ENCODE data around the gene NPAS2. TPM values are rescaled to one million over a fixed set of nuclear protein-coding genes. Genes with fewer than 3 reads are reported as not detected.

NPAS2 gene
- polyA plus RNA-seq, 1 donor (not counting 4 experiments of a cell fraction or from before 2014, with no cell fraction given), result 17.7 TPM

DNA sequence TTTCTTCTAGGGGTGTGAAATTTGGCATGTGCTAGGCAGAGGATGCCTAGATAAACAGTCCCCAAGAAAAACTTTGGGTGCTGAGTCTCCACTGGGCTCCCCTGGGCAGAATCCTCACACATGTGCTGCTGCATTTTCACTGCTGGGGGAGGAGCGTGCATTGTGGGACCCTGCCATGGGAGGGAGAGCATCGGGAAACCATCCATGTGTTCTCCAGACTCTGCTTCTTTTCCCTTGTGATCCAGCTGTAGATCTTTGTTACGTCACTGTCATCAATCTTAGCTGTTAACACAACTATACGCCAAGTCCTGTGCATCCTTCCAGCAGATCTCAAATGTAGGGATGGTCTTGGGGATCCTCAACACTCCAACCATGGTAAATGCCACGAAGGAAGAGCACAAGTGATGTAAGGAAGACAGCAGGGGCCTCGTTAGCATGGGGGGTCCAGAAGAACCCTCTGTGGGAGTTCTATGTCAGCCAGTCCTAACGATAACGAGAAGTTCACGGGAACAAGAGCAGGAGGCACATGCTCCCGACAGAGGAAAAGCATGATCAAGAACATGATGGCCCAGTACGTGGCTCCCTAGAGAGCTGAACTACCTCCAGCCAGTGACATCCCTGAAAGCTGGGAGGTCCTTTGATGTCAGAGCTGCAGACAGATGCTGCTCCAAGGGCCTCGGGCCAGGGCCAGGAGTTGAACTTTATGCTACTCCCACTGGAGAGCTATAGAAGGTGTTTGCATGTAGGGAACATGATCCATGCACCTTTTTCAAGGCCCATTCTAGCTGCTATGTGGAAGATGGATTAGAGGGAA is 41.1 kb upstream of the NPAS2 start:
- Histone ChIP-seq H3K9ac (ENCODE audit: control insufficient read depth, extremely low read depth, insufficient read depth, low read length) (no peak overlapping the region), H2AFZ (ENCODE audit: control insufficient read depth, low read length) (no peak overlapping the region), H3K27ac (ENCODE audit: control insufficient read depth, insufficient read depth, low read length) (no peak overlapping the region), H3K9me3 (ENCODE audit: control insufficient read depth, low read depth, low read length) (no peaks in the 10 kb centered on the region), H3K36me3 (ENCODE audit: control insufficient read depth in 2 of 2, extremely low read depth in 1 of 2, insufficient read depth in 2 of 2, low read length in 2 of 2) (no peaks in the 10 kb centered on the region), H3K4me1 (ENCODE audit: control insufficient read depth, extremely low read depth, insufficient read depth, low read length) (peaks cover 19% of the 10 kb centered on the region), H3K4me2 (ENCODE audit: control insufficient read depth, extremely low read depth, insufficient read depth, low read depth, low read length) (no peak overlapping the region), H3K79me2 (ENCODE audit: control insufficient read depth, insufficient read depth, low read length) (no peaks in the 10 kb centered on the region), H3K9me1 (ENCODE audit: control insufficient read depth, extremely low read depth, insufficient read depth, low read length) (no peaks in the 10 kb centered on the region), H4K20me1 (ENCODE audit: control insufficient read depth, extremely low read depth, insufficient read depth, low read length) (no peaks in the 10 kb centered on the region), H3K27me3 (ENCODE audit: control insufficient read depth, extremely low read depth, insufficient read depth, low read length) (no peaks in the 10 kb centered on the region), H3K4me3 (ENCODE audit: control insufficient read depth in 2 of 3, extremely low read depth in 1 of 3, insufficient read depth in 2 of 3, low read depth in 1 of 3, low read length in 3 of 3) (no peak overlapping the region)
- dilution Hi-C loops (cut with MboI; ENCODE audit: extremely low pct_ligation_motif_present, low sequenced_read_pairs), result no loop called here
- FAIRE-seq (no peak), DNase-seq (ENCODE audit: low read depth, low spot score) (no peak)
- no peak for TF ChIP-seq EZH2 (IDR thresholded peaks at IDR 0.05; ENCODE audit: low read length)
- TF ChIP-seq, protein P1, sequence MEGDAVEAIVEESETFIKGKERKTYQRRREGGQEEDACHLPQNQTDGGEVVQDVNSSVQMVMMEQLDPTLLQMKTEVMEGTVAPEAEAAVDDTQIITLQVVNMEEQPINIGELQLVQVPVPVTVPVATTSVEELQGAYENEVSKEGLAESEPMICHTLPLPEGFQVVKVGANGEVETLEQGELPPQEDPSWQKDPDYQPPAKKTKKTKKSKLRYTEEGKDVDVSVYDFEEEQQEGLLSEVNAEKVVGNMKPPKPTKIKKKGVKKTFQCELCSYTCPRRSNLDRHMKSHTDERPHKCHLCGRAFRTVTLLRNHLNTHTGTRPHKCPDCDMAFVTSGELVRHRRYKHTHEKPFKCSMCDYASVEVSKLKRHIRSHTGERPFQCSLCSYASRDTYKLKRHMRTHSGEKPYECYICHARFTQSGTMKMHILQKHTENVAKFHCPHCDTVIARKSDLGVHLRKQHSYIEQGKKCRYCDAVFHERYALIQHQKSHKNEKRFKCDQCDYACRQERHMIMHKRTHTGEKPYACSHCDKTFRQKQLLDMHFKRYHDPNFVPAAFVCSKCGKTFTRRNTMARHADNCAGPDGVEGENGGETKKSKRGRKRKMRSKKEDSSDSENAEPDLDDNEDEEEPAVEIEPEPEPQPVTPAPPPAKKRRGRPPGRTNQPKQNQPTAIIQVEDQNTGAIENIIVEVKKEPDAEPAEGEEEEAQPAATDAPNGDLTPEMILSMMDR (optimal IDR thresholded peaks at IDR 0.05 in 1 of 3, IDR thresholded peaks at IDR 0.05 in 1 of 3, conservative IDR thresholded peaks at IDR 0.05 in 1 of 3; ENCODE audit: extremely low read depth in 1 of 3, insufficient read depth in 2 of 3, low read length in 3 of 3), result no peak

DNA sequence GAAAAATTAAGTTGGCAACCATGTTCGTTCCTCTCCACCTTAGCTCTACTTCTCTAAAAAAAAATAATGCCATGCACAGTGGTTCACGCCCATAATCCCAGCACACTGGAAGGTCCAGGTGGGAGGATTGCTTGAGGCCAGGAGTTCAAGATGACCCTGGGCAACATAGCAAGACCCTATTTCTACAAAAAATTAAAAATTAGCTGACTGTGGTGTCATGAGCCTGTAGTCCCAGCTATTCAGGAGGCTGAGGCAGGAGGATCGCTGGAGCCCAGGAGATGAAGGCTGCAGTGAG is 40.1 kb upstream of the NPAS2 start:
- Histone ChIP-seq H3K9ac (ENCODE audit: control insufficient read depth, extremely low read depth, insufficient read depth, low read length) (no peak overlapping the region), H3K27ac (ENCODE audit: control insufficient read depth, insufficient read depth, low read length) (peak overlapping the region; percentile 68)
- FAIRE-seq, result no peak

More for the DNA sequence above, 40.1 kb upstream of the NPAS2 start:
- Histone ChIP-seq H3K79me2 (ENCODE audit: control insufficient read depth, insufficient read depth, low read length) (no peaks in the 10 kb centered on the region), H3K9me3 (ENCODE audit: control insufficient read depth, low read depth, low read length) (no peaks in the 10 kb centered on the region), H3K36me3 (ENCODE audit: control insufficient read depth in 2 of 2, extremely low read depth in 1 of 2, insufficient read depth in 2 of 2, low read length in 2 of 2) (no peaks in the 10 kb centered on the region), H3K9me1 (ENCODE audit: control insufficient read depth, extremely low read depth, insufficient read depth, low read length) (no peaks in the 10 kb centered on the region), H2AFZ (ENCODE audit: control insufficient read depth, low read length) (no peak overlapping the region), H3K27me3 (ENCODE audit: control insufficient read depth, extremely low read depth, insufficient read depth, low read length) (no peaks in the 10 kb centered on the region), H4K20me1 (ENCODE audit: control insufficient read depth, extremely low read depth, insufficient read depth, low read length) (no peaks in the 10 kb centered on the region), H3K4me1 (ENCODE audit: control insufficient read depth, extremely low read depth, insufficient read depth, low read length) (peaks cover 19% of the 10 kb centered on the region), H3K4me2 (ENCODE audit: control insufficient read depth, extremely low read depth, insufficient read depth, low read depth, low read length) (no peak overlapping the region), H3K4me3 (ENCODE audit: control insufficient read depth in 2 of 3, extremely low read depth in 1 of 3, insufficient read depth in 2 of 3, low read depth in 1 of 3, low read length in 3 of 3) (no peak overlapping the region)
- no peak for TF ChIP-seq EZH2 (IDR thresholded peaks at IDR 0.05; ENCODE audit: low read length)
- TF ChIP-seq, protein P1 (optimal IDR thresholded peaks at IDR 0.05 in 1 of 3, IDR thresholded peaks at IDR 0.05 in 1 of 3, conservative IDR thresholded peaks at IDR 0.05 in 1 of 3; ENCODE audit: extremely low read depth in 1 of 3, insufficient read depth in 2 of 3, low read length in 3 of 3), result no peak
- dilution Hi-C loops (cut with MboI; ENCODE audit: extremely low pct_ligation_motif_present, low sequenced_read_pairs), result no loop called here
- DNase-seq (ENCODE audit: low read depth, low spot score), result no peak

Data from keratinocyte (primary cell).